ENCODE data around the gene OTX2.

OTX2 gene

GRCh38 chr14:56787530-56787929, 22.7 kb downstream of the OTX2 start:
- H3K9ac ChIP-seq (ENCODE audit: low read depth, low read length) = no peak overlapping the region
- H3K4me1 ChIP-seq (ENCODE audit: insufficient read depth, low read length) = no peaks in the 10 kb centered on the region
- no peak overlapping the region for H3K4me3 ChIP-seq (ENCODE audit: low read length)
- H3K9me3 ChIP-seq (ENCODE audit: insufficient read depth, low read depth, low read length) = no peaks in the 10 kb centered on the region
- H3K27me3 ChIP-seq (ENCODE audit: insufficient read depth, low read length) = no peaks in the 10 kb centered on the region; the same call in 1 of the 2 replicates
- no peaks in the 10 kb centered on the region for H3K36me3 ChIP-seq (ENCODE audit: insufficient read depth, low read length)
- H3K27ac ChIP-seq (ENCODE audit: low read depth, low read length) = no peak overlapping the region

- H3K27me3 ChIP-seq (ENCODE audit: insufficient read depth, low read length) = no peaks in the 10 kb centered on the region
- WGBS = 91% methylated on average over 1 of the region's 1 CpG
- H3K36me3 ChIP-seq (ENCODE audit: insufficient read depth, low read length) = no peaks in the 10 kb centered on the region
- no peak overlapping the region for H3K4me3 ChIP-seq (ENCODE audit: low read length)
- no peak overlapping the region for H3K27ac ChIP-seq (ENCODE audit: low read depth, low read length)
- no peaks in the 10 kb centered on the region for H3K4me1 ChIP-seq (ENCODE audit: insufficient read depth, low read length)
- H3K9me3 ChIP-seq (ENCODE audit: insufficient read depth, low read depth, low read length) = no peaks in the 10 kb centered on the region
- H3K9ac ChIP-seq (ENCODE audit: low read depth, low read length) = no peak overlapping the region
Measured at GRCh38 chr14:56782711-56783110, 27.6 kb downstream of the OTX2 start.

- H3K4me3 ChIP-seq (ENCODE audit: low read length) = no peak overlapping the region
- no peaks in the 10 kb centered on the region for H3K36me3 ChIP-seq (ENCODE audit: insufficient read depth, low read length)
- 63% methylated on average over 6 of the region's 6 CpGs for WGBS
- no peaks in the 10 kb centered on the region for H3K9me3 ChIP-seq (ENCODE audit: insufficient read depth, low read depth, low read length)
- no peaks in the 10 kb centered on the region for H3K27me3 ChIP-seq (ENCODE audit: insufficient read depth, low read length)
- no peak overlapping the region for H3K9ac ChIP-seq (ENCODE audit: low read depth, low read length)
- no peak overlapping the region for H3K27ac ChIP-seq (ENCODE audit: low read depth, low read length)
- no peaks in the 10 kb centered on the region for H3K4me1 ChIP-seq (ENCODE audit: insufficient read depth, low read length)
Measured at GRCh38 chr14:56774503-56774902, 35.8 kb downstream of the OTX2 start.

- Histone ChIP-seq H3K4me3 (ENCODE audit: low read length) (no peak overlapping the region), H3K9me3 (ENCODE audit: insufficient read depth, low read depth, low read length) (no peaks in the 10 kb centered on the region), H3K36me3 (ENCODE audit: insufficient read depth, low read length) (no peaks in the 10 kb centered on the region), H3K27me3 (ENCODE audit: insufficient read depth, low read length) (no peaks in the 10 kb centered on the region), H3K4me1 (ENCODE audit: insufficient read depth, low read length) (no peaks in the 10 kb centered on the region), H3K27ac (ENCODE audit: low read depth, low read length) (no peak overlapping the region), H3K9ac (ENCODE audit: low read depth, low read length) (no peak overlapping the region)
Measured at GRCh38 chr14:56770512-56770911, 39.8 kb downstream of the OTX2 start.

- no peak overlapping the region for H3K27ac ChIP-seq (ENCODE audit: low read depth, low read length)
- no peaks in the 10 kb centered on the region for H3K9me3 ChIP-seq (ENCODE audit: insufficient read depth, low read depth, low read length)
- WGBS = 85% methylated on average over 5 of the region's 6 CpGs
Measured at GRCh38 chr14:56760164-56760914, 49.9 kb downstream of the OTX2 start.

GRCh38 chr14:56759633-56760032, 50.6 kb downstream of the OTX2 start:
- Histone ChIP-seq H3K9ac (ENCODE audit: low read depth, low read length) (no peak overlapping the region), H3K9me3 (ENCODE audit: insufficient read depth, low read depth, low read length) (no peaks in the 10 kb centered on the region), H3K36me3 (ENCODE audit: insufficient read depth, low read length) (no peaks in the 10 kb centered on the region), H3K4me1 (ENCODE audit: insufficient read depth, low read length) (peaks cover 17% of the 10 kb centered on the region), H3K4me3 (ENCODE audit: low read length) (no peak overlapping the region), H3K27me3 (ENCODE audit: insufficient read depth, low read length) (no peaks in the 10 kb centered on the region), H3K27ac (ENCODE audit: low read depth, low read length) (no peak overlapping the region)
- WGBS = 88% methylated on average over 1 of the region's 2 CpGs

More at GRCh38 chr14:56760164-56760914, 49.9 kb downstream of the OTX2 start:
- no peak overlapping the region for H3K4me3 ChIP-seq (ENCODE audit: low read length)
- peaks cover 17% of the 10 kb centered on the region for H3K4me1 ChIP-seq (ENCODE audit: insufficient read depth, low read length)
- no peaks in the 10 kb centered on the region for H3K27me3 ChIP-seq (ENCODE audit: insufficient read depth, low read length)
- H3K9ac ChIP-seq (ENCODE audit: low read depth, low read length) = no peak overlapping the region
- no peaks in the 10 kb centered on the region for H3K36me3 ChIP-seq (ENCODE audit: insufficient read depth, low read length)

GRCh38 chr14:56759094-56759493, 51.2 kb downstream of the OTX2 start:
- Histone ChIP-seq H3K4me1 (ENCODE audit: insufficient read depth, low read length) (peaks cover 17% of the 10 kb centered on the region), H3K27ac (ENCODE audit: low read depth, low read length) (no peak overlapping the region), H3K27me3 (ENCODE audit: insufficient read depth, low read length) (no peaks in the 10 kb centered on the region), H3K36me3 (ENCODE audit: insufficient read depth, low read length) (no peaks in the 10 kb centered on the region), H3K9ac (ENCODE audit: low read depth, low read length) (no peak overlapping the region), H3K9me3 (ENCODE audit: insufficient read depth, low read depth, low read length) (no peaks in the 10 kb centered on the region), H3K4me3 (ENCODE audit: low read length) (no peak overlapping the region)
- 83% methylated on average over 4 of the region's 5 CpGs for WGBS

GRCh38 chr14:56754921-56755320, 55.4 kb downstream of the OTX2 start:
- no peaks in the 10 kb centered on the region for H3K36me3 ChIP-seq (ENCODE audit: insufficient read depth, low read length)
- WGBS = 96% methylated on average over 3 of the region's 3 CpGs
- H3K4me1 ChIP-seq (ENCODE audit: insufficient read depth, low read length) = peaks cover 14% of the 10 kb centered on the region
- H3K27me3 ChIP-seq (ENCODE audit: insufficient read depth, low read length) = no peaks in the 10 kb centered on the region
- H3K9ac ChIP-seq (ENCODE audit: low read depth, low read length) = no peak overlapping the region
- no peak overlapping the region for H3K4me3 ChIP-seq (ENCODE audit: low read length)
- no peaks in the 10 kb centered on the region for H3K9me3 ChIP-seq (ENCODE audit: insufficient read depth, low read depth, low read length)
- no peak overlapping the region for H3K27ac ChIP-seq (ENCODE audit: low read depth, low read length)

- Histone ChIP-seq H3K27me3 (ENCODE audit: insufficient read depth, low read length) (no peaks in the 10 kb centered on the region), H3K4me3 (ENCODE audit: low read length) (no peak overlapping the region), H3K9me3 (ENCODE audit: insufficient read depth, low read depth, low read length) (no peaks in the 10 kb centered on the region), H3K36me3 (ENCODE audit: insufficient read depth, low read length) (no peaks in the 10 kb centered on the region), H3K9ac (ENCODE audit: low read depth, low read length) (no peak overlapping the region), H3K27ac (ENCODE audit: low read depth, low read length) (no peak overlapping the region), H3K4me1 (ENCODE audit: insufficient read depth, low read length) (peaks cover 12% of the 10 kb centered on the region)
- 92% methylated on average over 2 of the region's 3 CpGs for WGBS
Measured at GRCh38 chr14:56753396-56753795, 56.9 kb downstream of the OTX2 start.

GRCh38 chr14:56752428-56752827, 57.9 kb downstream of the OTX2 start:
- Histone ChIP-seq H3K27me3 (ENCODE audit: insufficient read depth, low read length) (no peaks in the 10 kb centered on the region), H3K9me3 (ENCODE audit: insufficient read depth, low read depth, low read length) (no peaks in the 10 kb centered on the region), H3K36me3 (ENCODE audit: insufficient read depth, low read length) (no peaks in the 10 kb centered on the region), H3K27ac (ENCODE audit: low read depth, low read length) (no peak overlapping the region), H3K9ac (ENCODE audit: low read depth, low read length) (no peak overlapping the region), H3K4me3 (ENCODE audit: low read length) (no peak overlapping the region), H3K4me1 (ENCODE audit: insufficient read depth, low read length) (peaks cover 11% of the 10 kb centered on the region)
- WGBS = 93% methylated on average over 7 of the region's 7 CpGs

- H3K9ac ChIP-seq (ENCODE audit: low read depth, low read length) = no peak overlapping the region
- H3K36me3 ChIP-seq (ENCODE audit: insufficient read depth, low read length) = no peaks in the 10 kb centered on the region
- peaks cover 11% of the 10 kb centered on the region for H3K4me1 ChIP-seq (ENCODE audit: insufficient read depth, low read length)
- no peak overlapping the region for H3K27ac ChIP-seq (ENCODE audit: low read depth, low read length)
- WGBS = 51% methylated on average over 2 of the region's 2 CpGs
- H3K27me3 ChIP-seq (ENCODE audit: insufficient read depth, low read length) = no peaks in the 10 kb centered on the region
- H3K9me3 ChIP-seq (ENCODE audit: insufficient read depth, low read depth, low read length) = no peaks in the 10 kb centered on the region
- no peak overlapping the region for H3K4me3 ChIP-seq (ENCODE audit: low read length)
Measured at GRCh38 chr14:56751471-56751870, 58.8 kb downstream of the OTX2 start.

Measured in HUES64 (cell line).